Subcutaneous adipose tissue (tissue), 4 donors: ENCODE results near the gene TRPC1. TPM values are rescaled to one million over a fixed set of nuclear protein-coding genes. Genes with fewer than 3 reads are reported as not detected.

ENCODE experiments used
- total RNA-seq, 4 donors: library from RNA; depleted of rRNA; stranded (reverse); fragments of >200 nt; gene quantifications; one replicate each; pipeline ENCODE4 v1.1.0, GENCODE V29; 2016
- TF ChIP-seq, protein P1 (sequence below): fragments of 450-650 bp; IDR thresholded peaks from one replicate; pipeline ENCODE4 v1.5.1; 2016; ENCODE audit warnings: low read depth, mild to moderate bottlenecking, control low read depth, antibody characterized with exemption, moderate library complexity

Gene TRPC1
- total RNA-seq, 4 donors from 2014 or later: 8.3 to 16.5 (median 13.3) TPM

DNA sequence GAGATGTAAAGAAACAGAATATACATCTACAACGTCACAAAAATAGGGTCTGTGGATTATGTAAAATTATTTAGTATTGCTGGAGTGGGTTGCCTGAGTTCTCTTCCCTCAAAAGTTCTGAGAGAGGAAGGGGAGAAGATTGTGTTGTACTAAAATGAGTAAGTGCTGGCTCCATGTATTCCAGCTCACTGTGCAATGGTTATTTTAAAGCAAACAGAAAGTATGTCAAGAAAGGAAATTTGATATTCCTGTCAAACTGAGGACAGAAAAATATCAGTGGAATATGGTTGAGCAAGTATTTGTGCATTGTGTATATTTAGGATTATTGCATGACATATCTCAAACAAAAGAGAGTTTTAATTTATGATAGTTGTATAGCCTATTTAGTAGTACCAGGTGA lies 2.2 kb downstream of the TRPC1 start:
- TF ChIP-seq, protein P1, sequence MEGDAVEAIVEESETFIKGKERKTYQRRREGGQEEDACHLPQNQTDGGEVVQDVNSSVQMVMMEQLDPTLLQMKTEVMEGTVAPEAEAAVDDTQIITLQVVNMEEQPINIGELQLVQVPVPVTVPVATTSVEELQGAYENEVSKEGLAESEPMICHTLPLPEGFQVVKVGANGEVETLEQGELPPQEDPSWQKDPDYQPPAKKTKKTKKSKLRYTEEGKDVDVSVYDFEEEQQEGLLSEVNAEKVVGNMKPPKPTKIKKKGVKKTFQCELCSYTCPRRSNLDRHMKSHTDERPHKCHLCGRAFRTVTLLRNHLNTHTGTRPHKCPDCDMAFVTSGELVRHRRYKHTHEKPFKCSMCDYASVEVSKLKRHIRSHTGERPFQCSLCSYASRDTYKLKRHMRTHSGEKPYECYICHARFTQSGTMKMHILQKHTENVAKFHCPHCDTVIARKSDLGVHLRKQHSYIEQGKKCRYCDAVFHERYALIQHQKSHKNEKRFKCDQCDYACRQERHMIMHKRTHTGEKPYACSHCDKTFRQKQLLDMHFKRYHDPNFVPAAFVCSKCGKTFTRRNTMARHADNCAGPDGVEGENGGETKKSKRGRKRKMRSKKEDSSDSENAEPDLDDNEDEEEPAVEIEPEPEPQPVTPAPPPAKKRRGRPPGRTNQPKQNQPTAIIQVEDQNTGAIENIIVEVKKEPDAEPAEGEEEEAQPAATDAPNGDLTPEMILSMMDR: no peak

DNA sequence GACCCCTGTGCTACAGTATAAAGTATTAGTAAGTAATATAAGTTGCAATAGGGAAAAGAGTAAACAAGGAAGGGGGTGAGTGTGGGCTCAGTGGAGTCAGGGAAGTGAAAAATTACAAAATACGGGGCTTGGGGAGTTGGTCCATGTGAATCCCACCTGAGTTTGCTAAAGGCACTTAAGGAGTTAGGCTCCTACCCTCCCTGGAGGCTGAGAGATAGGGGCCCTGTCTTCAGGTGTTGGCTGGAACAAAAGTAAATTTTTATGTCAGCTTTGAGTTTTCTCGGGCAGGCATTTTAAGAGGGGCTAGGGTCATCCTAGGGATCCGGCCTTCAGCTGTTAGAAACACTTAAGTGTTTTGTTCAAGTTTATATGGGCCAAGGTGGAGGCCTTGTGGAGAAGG lies 8.2 kb downstream of the TRPC1 start:
- TF ChIP-seq, protein P1: no peak

DNA sequence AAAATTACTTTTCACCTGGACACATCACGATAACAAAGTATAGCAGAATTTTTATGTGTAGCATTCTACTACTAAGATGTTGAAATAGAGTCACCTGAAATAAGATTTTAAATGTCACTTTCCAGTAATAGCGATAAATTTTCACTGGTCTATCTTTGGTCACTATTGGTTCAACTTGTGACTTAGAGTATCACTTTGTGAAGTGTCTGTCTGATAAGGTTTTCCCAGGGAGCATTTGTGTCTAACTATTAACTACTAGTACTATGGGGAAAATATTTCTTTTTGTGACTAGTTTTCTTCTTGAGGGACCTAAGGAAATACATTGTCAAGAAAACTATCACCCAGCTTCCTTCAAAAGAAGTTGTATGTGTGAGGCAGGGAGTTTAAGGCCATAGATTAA lies 11.0 kb downstream of the TRPC1 start:
- TF ChIP-seq, protein P1: no peak

DNA sequence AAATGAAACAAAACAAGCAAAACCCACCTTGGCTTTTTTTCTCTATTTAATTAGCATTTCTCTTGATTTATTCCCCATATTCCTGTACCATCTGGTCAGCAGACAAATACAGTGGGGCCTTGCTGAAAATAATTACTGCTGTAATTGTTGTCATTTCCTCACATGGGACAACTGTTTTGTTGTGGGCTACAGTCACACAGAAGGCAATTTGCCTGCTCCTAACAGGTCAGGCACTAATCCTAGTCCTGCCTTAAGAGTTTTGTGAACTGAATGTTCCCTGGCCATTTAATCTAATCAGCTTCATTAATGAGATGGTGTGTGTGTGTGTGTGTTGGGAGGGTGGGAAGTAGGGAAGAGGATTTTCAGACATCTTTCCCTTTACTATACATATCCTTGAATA lies 11.6 kb downstream of the TRPC1 start:
- TF ChIP-seq, protein P1: no peak

DNA sequence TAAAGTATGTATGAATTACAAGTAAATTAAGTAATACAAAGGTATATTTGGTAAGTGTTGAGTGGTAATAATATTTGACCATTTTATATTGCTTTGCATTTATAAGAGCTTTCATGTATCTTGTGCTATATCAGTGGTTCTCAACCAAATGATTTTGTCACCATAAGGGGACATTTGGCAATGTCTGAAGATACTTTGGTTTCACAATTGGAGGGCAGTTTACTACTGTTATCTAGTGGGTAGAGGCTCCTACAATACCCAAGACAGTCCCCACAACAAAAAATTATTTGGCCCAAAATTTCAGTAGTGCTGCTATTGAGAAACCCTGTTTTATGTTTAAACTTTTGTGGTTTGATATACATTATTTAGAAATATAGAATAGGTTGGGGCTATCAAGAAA lies 14.6 kb downstream of the TRPC1 start:
- TF ChIP-seq, protein P1: no peak

DNA sequence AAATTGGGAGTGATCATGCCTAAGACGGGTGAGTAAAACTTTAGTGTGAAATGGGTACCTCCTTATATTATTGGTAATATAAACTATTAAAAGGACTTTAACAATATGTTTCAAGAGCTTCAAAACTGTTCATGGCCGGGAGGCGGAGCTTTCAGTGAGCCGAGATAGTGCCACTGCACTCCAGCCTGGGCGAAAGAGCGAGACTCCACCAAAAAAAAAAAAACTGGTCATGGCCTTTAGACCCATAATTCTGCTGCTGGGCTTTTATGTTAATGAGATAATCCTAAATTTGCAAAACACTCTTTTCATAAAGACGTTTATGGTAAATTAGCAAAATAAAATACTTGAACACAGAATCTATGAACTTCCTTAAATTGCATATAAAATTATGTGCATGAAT lies 22.8 kb downstream of the TRPC1 start:
- TF ChIP-seq, protein P1: no peak

DNA sequence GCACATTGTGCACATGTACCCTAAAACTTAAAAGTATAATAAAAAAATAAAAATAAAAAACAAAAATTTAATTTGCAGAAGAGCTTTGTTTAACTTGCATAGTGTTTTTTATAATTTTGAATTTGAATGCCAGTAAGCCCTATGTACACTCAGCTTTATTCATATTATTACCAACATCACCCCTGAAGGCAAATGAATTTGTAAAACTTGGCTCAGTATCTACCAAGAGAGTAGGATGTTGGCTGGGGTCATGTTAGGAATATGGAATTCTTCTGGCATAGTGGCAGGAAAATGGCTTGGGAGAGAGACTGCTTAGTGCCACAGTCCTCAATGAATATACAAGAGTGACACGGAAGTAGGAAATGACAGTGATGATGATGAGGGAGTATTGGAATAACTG lies 30.7 kb downstream of the TRPC1 start:
- TF ChIP-seq, protein P1: no peak
